ENCODE results near the gene NR6A1.

- TF ChIP-seq REST (IDR thresholded peaks at IDR 0.05; ENCODE audit: borderline replicate concordance) (no peak), CTCF (IDR thresholded peaks at IDR 0.05; ENCODE audit: poor library complexity, severe bottlenecking) (no peak), POLR2AphosphoS5 (IDR thresholded peaks at IDR 0.05) (no peak), EZH2 (IDR thresholded peaks at IDR 0.05; ENCODE audit: borderline replicate concordance, insufficient read depth, low read length, poor library complexity, severe bottlenecking) (no peak), TAF1 (IDR thresholded peaks at IDR 0.05; ENCODE audit: low read depth) (no peak)
Measured at GRCh38 chr9:124793015-124793541, 22.0 kb upstream of the NR6A1 start.
